HEK293 (cell line): ENCODE measurements around the gene TBC1D16.

ENCODE experiments used
- CTCF ChIA-PET: fragments of 350-600 bp; formaldehyde crosslinking; extraction: SDS; loops from one replicate; lab custom pipeline; 2021; ENCODE audit warnings: antibody characterized with exemption; lab: Yijun Ruan, JAX
- POLR2A ChIA-PET: fragments of 300-600 bp; formaldehyde crosslinking; extraction: SDS; loops from one replicate; lab custom pipeline; 2020; ENCODE audit warnings: antibody characterized with exemption, inconsistent platforms; lab: Yijun Ruan, JAX
- H3K27ac ChIP-seq: fragments of 200-500 bp; sonication (Bioruptor generic); 2 replicates; pipeline ENCODE4 v1.5.1; 2014; ENCODE audit warnings: low read depth, low read length, control low read depth, inconsistent platforms; ENCODE audit errors: extremely low read depth
- H3K36me3 ChIP-seq, 2 experiments: fragments of 200-500 bp in 1 of 2; sonication (Bioruptor generic) in 1 of 2; 1 replicate in 1 of 2; 2 replicates in 1 of 2; pipeline ENCODE4 v1.5.1; 2014 to 2017; ENCODE audit warnings: inconsistent platforms in 2 of 2, low read length in 2 of 2; ENCODE audit not compliant: control insufficient read depth in 2 of 2, insufficient read depth in 1 of 2
- H3K4me1 ChIP-seq: fragments of 200-500 bp; sonication (Bioruptor generic); 2 replicates; pipeline ENCODE4 v1.5.1; 2014; ENCODE audit warnings: mild to moderate bottlenecking, low read length, inconsistent platforms; ENCODE audit not compliant: control insufficient read depth, insufficient read depth
- H3K4me3 ChIP-seq: 2 replicates; pipeline ENCODE4 v1.5.1; 2011; ENCODE audit warnings: low read depth, mild to moderate bottlenecking, control low read depth, low read length, moderate library complexity
- H3K9me3 ChIP-seq: fragments of 200-500 bp; sonication (Bioruptor generic); 2 replicates; pipeline ENCODE4 v1.5.1; 2014; ENCODE audit warnings: low read depth, low read length, inconsistent platforms; ENCODE audit not compliant: control insufficient read depth, insufficient read depth
- GLIS2 ChIP-seq: fragments of 450-650 bp; formaldehyde crosslinking; IDR thresholded peaks from 2 replicates; pipeline ENCODE4 v1.5.1; 2016; ENCODE audit warnings: missing biosample characterization, missing genetic modification characterization
- KLF1 ChIP-seq: fragments of 450-650 bp; formaldehyde crosslinking; IDR thresholded peaks from 2 replicates; pipeline ENCODE4 v1.5.1; 2016; ENCODE audit warnings: missing biosample characterization, missing genetic modification characterization
- REPIN1 ChIP-seq: fragments of 450-650 bp; formaldehyde crosslinking; IDR thresholded peaks from 2 replicates; pipeline ENCODE4 v1.5.1; 2017; ENCODE audit warnings: missing biosample characterization, missing genetic modification characterization, low read depth
- SP2 ChIP-seq: fragments of 450-650 bp; formaldehyde crosslinking; IDR thresholded peaks from 2 replicates; pipeline ENCODE4 v1.5.1; 2016; ENCODE audit warnings: missing biosample characterization, missing genetic modification characterization
- YY1 ChIP-seq: fragments of 450-650 bp; formaldehyde crosslinking; IDR thresholded peaks from 2 replicates; pipeline ENCODE4 v1.5.1; 2018; ENCODE audit warnings: missing biosample characterization, missing genetic modification characterization
- ZBTB49 ChIP-seq: fragments of 450-650 bp; formaldehyde crosslinking; IDR thresholded peaks from 2 replicates; pipeline ENCODE4 v1.5.1; 2016; ENCODE audit warnings: missing biosample characterization, missing genetic modification characterization, low read depth
- ZBTB8A ChIP-seq: fragments of 450-650 bp; formaldehyde crosslinking; IDR thresholded peaks from 2 replicates; pipeline ENCODE4 v1.5.1; 2016; ENCODE audit warnings: missing biosample characterization, missing genetic modification characterization
- ZNF112 ChIP-seq: fragments of 450-650 bp; formaldehyde crosslinking; IDR thresholded peaks from 2 replicates; pipeline ENCODE4 v1.5.0; 2017; ENCODE audit warnings: missing biosample characterization, missing genetic modification characterization
- ZNF175 ChIP-seq: fragments of 450-650 bp; formaldehyde crosslinking; IDR thresholded peaks from 2 replicates; pipeline ENCODE4 v1.5.1; 2016; ENCODE audit warnings: missing biosample characterization, missing genetic modification characterization
- ZNF324 ChIP-seq: fragments of 450-650 bp; formaldehyde crosslinking; IDR thresholded peaks from 2 replicates; pipeline ENCODE4 v1.5.1; 2016; ENCODE audit warnings: missing biosample characterization, missing genetic modification characterization
- ZNF37A ChIP-seq: fragments of 450-650 bp; IDR thresholded peaks from 2 replicates; pipeline ENCODE4 v1.5.1; 2018; ENCODE audit warnings: missing biosample characterization, missing genetic modification characterization
- ZNF571 ChIP-seq: fragments of 450-650 bp; formaldehyde crosslinking; IDR thresholded peaks from 2 replicates; pipeline ENCODE4 v1.5.0; 2017; ENCODE audit warnings: missing biosample characterization, missing genetic modification characterization
- ZNF654 ChIP-seq: fragments of 450-650 bp; formaldehyde crosslinking; IDR thresholded peaks from 2 replicates; pipeline ENCODE4 v1.5.1; 2016; ENCODE audit warnings: low read depth, missing biosample characterization, missing genetic modification characterization
- ZNF701 ChIP-seq: fragments of 450-650 bp; formaldehyde crosslinking; IDR thresholded peaks from 2 replicates; pipeline ENCODE4 v1.5.1; 2016; ENCODE audit warnings: missing biosample characterization, missing genetic modification characterization
- ZNF76 ChIP-seq: fragments of 450-650 bp; formaldehyde crosslinking; IDR thresholded peaks from 2 replicates; pipeline ENCODE4; 2016; ENCODE audit warnings: low read depth, missing biosample characterization, missing genetic modification characterization, borderline replicate concordance
- ZNF830 ChIP-seq: fragments of 450-650 bp; IDR thresholded peaks from 2 replicates; pipeline ENCODE4 v1.5.0; 2018; ENCODE audit warnings: missing biosample characterization, missing genetic modification characterization, low read depth, mild to moderate bottlenecking, moderate library complexity
- TF ChIP-seq, protein P1 (sequence below): fragments of 450-650 bp; formaldehyde crosslinking; IDR thresholded peaks from 2 replicates; pipeline ENCODE4 v1.5.1; 2017; ENCODE audit warnings: missing biosample characterization, missing genetic modification characterization
- TF ChIP-seq, protein P2 (sequence below): fragments of 450-650 bp; formaldehyde crosslinking; IDR thresholded peaks from 2 replicates; pipeline ENCODE4 v1.5.1; 2017; ENCODE audit warnings: missing biosample characterization, missing genetic modification characterization
- TF ChIP-seq, protein P3 (sequence below): fragments of 450-650 bp; formaldehyde crosslinking; IDR thresholded peaks from 2 replicates; pipeline ENCODE4 v1.5.1; 2016; ENCODE audit warnings: missing biosample characterization, missing genetic modification characterization
- TF ChIP-seq, protein P4 (sequence below): fragments of 450-650 bp; formaldehyde crosslinking; IDR thresholded peaks from 2 replicates; pipeline ENCODE4 v1.5.1; 2016; ENCODE audit warnings: missing biosample characterization, missing genetic modification characterization, borderline replicate concordance
- TF ChIP-seq, protein P5 (sequence below): fragments of 450-650 bp; formaldehyde crosslinking; IDR thresholded peaks from 2 replicates; pipeline ENCODE4 v1.5.1; 2016; ENCODE audit warnings: missing biosample characterization, missing genetic modification characterization, low read depth

The TBC1D16 gene

DNA sequence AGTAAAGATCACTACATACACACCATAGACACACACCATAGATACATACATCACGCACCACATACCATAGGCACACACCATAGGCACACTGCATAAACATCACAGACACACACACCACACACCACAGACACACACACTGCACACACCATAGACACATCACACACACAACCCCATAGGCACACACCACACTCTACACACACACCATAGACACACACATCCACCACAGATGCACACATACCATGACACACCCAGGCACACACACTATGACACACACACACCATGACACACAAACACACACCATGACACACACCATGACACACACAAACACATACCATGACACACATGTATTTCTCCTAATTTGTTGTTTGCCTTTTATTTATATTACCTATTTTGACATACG, 14.1 kb downstream of the TBC1D16 start:
- ChIA-PET CTCF (interaction anchor here (1.3 to 4.3 kb wide), 2 partner anchors 13 to 61 kb away, joined by 4 to 58 read pairs; no protein-coding TSS in a partner anchor), POLR2A (interaction anchor here (1.2 kb wide), 1 partner anchor 17 kb away, joined by 3 read pairs; no protein-coding TSS in a partner anchor)
- Histone ChIP-seq H3K36me3 (peaks cover 0 to 5% of the 10 kb centered on the region in 2 experiments; a peak in 1 of 3 replicates), H3K27ac (no peak overlapping the region), H3K4me3 (no peak overlapping the region), H3K4me1 (peaks cover 3% of the 10 kb centered on the region; the same call in 1 of the 2 replicates), H3K9me3 (no peaks in the 10 kb centered on the region)
- TF ChIP-seq ZNF76: no peak
- 0 out of 2 replicates have a peak, but pooled peaks have one; percentile 45 for TF ChIP-seq ZNF571 (tag by site-specific recombination)
- TF ChIP-seq, protein P1, sequence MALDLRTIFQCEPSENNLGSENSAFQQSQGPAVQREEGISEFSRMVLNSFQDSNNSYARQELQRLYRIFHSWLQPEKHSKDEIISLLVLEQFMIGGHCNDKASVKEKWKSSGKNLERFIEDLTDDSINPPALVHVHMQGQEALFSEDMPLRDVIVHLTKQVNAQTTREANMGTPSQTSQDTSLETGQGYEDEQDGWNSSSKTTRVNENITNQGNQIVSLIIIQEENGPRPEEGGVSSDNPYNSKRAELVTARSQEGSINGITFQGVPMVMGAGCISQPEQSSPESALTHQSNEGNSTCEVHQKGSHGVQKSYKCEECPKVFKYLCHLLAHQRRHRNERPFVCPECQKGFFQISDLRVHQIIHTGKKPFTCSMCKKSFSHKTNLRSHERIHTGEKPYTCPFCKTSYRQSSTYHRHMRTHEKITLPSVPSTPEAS (tag by site-specific recombination): peak; percentile 83
- TF ChIP-seq ZNF830 (tag by site-specific recombination): no peak

GRCh38 chr17:80018917-80019651, 16.6 kb downstream of the TBC1D16 start:
- Histone ChIP-seq H3K27ac (no peak overlapping the region), H3K4me3 (no peak overlapping the region), H3K4me1 (0 out of 2 replicates have a peak, but pooled peaks cover 3% of the 10 kb centered on the region), H3K36me3 (peaks cover 0 to 6% of the 10 kb centered on the region in 2 experiments; a peak in 1 of 3 replicates), H3K9me3 (0 out of 2 replicates have a peak, but pooled peaks cover 2% of the 10 kb centered on the region)
- ChIA-PET CTCF (interaction anchor here (4.0 kb wide), 1 partner anchor 12 kb away, joined by 50 read pairs; no protein-coding TSS in a partner anchor), POLR2A (interaction anchor here (0.7 kb wide), 1 partner anchor 208 kb away, joined by 3 read pairs; no protein-coding TSS in a partner anchor)
- TF ChIP-seq ZBTB49 (no peak), REPIN1 (tag by site-specific recombination) (no peak), ZNF654 (tag by site-specific recombination) (no peak), ZNF112 (tag by site-specific recombination) (no peak), ZNF37A (tag by site-specific recombination) (no peak), ZNF175 (tag by site-specific recombination) (no peak), YY1 (no peak), ZNF701 (no peak), KLF1 (tag by site-specific recombination) (no peak), ZNF324 (tag by site-specific recombination) (no peak), ZBTB8A (no peak), SP2 (no peak), GLIS2 (tag by site-specific recombination) (no peak)
- TF ChIP-seq, protein P2, sequence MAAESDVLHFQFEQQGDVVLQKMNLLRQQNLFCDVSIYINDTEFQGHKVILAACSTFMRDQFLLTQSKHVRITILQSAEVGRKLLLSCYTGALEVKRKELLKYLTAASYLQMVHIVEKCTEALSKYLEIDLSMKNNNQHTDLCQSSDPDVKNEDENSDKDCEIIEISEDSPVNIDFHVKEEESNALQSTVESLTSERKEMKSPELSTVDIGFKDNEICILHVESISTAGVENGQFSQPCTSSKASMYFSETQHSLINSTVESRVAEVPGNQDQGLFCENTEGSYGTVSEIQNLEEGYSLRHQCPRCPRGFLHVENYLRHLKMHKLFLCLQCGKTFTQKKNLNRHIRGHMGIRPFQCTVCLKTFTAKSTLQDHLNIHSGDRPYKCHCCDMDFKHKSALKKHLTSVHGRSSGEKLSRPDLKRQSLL: no peak
- TF ChIP-seq, protein P3, sequence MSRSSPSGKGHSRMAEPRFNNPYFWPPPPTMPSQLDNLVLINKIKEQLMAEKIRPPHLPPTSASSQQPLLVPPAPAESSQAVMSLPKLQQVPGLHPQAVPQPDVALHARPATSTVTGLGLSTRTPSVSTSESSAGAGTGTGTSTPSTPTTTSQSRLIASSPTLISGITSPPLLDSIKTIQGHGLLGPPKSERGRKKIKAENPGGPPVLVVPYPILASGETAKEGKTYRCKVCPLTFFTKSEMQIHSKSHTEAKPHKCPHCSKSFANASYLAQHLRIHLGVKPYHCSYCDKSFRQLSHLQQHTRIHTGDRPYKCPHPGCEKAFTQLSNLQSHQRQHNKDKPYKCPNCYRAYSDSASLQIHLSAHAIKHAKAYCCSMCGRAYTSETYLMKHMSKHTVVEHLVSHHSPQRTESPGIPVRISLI (tag by site-specific recombination): no peak
- TF ChIP-seq, protein P1 (tag by site-specific recombination): no peak
- TF ChIP-seq, protein P4, sequence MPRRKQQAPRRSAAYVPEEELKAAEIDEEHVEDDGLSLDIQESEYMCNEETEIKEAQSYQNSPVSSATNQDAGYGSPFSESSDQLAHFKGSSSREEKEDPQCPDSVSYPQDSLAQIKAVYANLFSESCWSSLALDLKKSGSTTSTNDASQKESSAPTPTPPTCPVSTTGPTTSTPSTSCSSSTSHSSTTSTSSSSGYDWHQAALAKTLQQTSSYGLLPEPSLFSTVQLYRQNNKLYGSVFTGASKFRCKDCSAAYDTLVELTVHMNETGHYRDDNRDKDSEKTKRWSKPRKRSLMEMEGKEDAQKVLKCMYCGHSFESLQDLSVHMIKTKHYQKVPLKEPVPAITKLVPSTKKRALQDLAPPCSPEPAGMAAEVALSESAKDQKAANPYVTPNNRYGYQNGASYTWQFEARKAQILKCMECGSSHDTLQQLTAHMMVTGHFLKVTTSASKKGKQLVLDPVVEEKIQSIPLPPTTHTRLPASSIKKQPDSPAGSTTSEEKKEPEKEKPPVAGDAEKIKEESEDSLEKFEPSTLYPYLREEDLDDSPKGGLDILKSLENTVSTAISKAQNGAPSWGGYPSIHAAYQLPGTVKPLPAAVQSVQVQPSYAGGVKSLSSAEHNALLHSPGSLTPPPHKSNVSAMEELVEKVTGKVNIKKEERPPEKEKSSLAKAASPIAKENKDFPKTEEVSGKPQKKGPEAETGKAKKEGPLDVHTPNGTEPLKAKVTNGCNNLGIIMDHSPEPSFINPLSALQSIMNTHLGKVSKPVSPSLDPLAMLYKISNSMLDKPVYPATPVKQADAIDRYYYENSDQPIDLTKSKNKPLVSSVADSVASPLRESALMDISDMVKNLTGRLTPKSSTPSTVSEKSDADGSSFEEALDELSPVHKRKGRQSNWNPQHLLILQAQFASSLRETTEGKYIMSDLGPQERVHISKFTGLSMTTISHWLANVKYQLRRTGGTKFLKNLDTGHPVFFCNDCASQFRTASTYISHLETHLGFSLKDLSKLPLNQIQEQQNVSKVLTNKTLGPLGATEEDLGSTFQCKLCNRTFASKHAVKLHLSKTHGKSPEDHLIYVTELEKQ (tag by site-specific recombination): no peak
- TF ChIP-seq, protein P5, sequence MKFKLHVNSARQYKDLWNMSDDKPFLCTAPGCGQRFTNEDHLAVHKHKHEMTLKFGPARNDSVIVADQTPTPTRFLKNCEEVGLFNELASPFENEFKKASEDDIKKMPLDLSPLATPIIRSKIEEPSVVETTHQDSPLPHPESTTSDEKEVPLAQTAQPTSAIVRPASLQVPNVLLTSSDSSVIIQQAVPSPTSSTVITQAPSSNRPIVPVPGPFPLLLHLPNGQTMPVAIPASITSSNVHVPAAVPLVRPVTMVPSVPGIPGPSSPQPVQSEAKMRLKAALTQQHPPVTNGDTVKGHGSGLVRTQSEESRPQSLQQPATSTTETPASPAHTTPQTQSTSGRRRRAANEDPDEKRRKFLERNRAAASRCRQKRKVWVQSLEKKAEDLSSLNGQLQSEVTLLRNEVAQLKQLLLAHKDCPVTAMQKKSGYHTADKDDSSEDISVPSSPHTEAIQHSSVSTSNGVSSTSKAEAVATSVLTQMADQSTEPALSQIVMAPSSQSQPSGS (tag by site-specific recombination): no peak
